Measurements from ENCODE around the gene TST. TPM values are rescaled to one million over a fixed set of nuclear protein-coding genes. Genes with fewer than 3 reads are reported as not detected.
"Not testable (repeated sequence)": the region's sequence is repeated elsewhere in the genome, so short reads cannot be mapped to it uniquely, and the experiment has no call there.

TST gene
- total RNA-seq, 1 experiment from 2014 or later = 45.7 TPM

GRCh38 chr22:37002633-37003032 is 16.6 kb downstream of the TST start:
- no peak for DNase-seq

GRCh38 chr22:37001826-37002225 is 17.4 kb downstream of the TST start:
- DNase-seq = no peak
- Histone ChIP-seq H3K27me3 (ENCODE audit: control insufficient read depth, insufficient read depth, low read length) (no peaks in the 10 kb centered on the region; the same call in 1 of the 2 replicates), H3K4me3 (ENCODE audit: insufficient read depth, low read depth, low read length) (no peak overlapping the region), H3K36me3 (replicated peaks; ENCODE audit: control insufficient read depth, insufficient read depth, low read length) (no peaks in the 10 kb centered on the region)

More at GRCh38 chr22:37002633-37003032, 16.6 kb downstream of the TST start:
- Histone ChIP-seq H3K27me3 (ENCODE audit: control insufficient read depth, insufficient read depth, low read length) (no peaks in the 10 kb centered on the region; the same call in 1 of the 2 replicates), H3K36me3 (replicated peaks; ENCODE audit: control insufficient read depth, insufficient read depth, low read length) (no peaks in the 10 kb centered on the region), H3K4me3 (ENCODE audit: insufficient read depth, low read depth, low read length) (no peak overlapping the region)

- no peaks in the 10 kb centered on the region for H3K27me3 ChIP-seq (ENCODE audit: control insufficient read depth, insufficient read depth, low read length)
- no peak for DNase-seq
- no peaks in the 10 kb centered on the region for H3K36me3 ChIP-seq (replicated peaks; ENCODE audit: control insufficient read depth, insufficient read depth, low read length)
- H3K4me3 ChIP-seq (ENCODE audit: insufficient read depth, low read depth, low read length) = no peak overlapping the region
Measured at GRCh38 chr22:37000676-37001534, 18.3 kb downstream of the TST start.

- Histone ChIP-seq H3K4me3 (ENCODE audit: insufficient read depth, low read depth, low read length) (no peak overlapping the region), H3K27me3 (ENCODE audit: control insufficient read depth, insufficient read depth, low read length) (no peaks in the 10 kb centered on the region), H3K36me3 (replicated peaks; ENCODE audit: control insufficient read depth, insufficient read depth, low read length) (no peaks in the 10 kb centered on the region)
- DNase-seq = peak; percentile 71
Measured at GRCh38 chr22:36999463-36999862, 19.8 kb downstream of the TST start.

- H3K27me3 ChIP-seq (ENCODE audit: control insufficient read depth, insufficient read depth, low read length) = no peaks in the 10 kb centered on the region
- peak; percentile 71 for DNase-seq
- no peak overlapping the region for H3K4me3 ChIP-seq (ENCODE audit: insufficient read depth, low read depth, low read length)
- H3K36me3 ChIP-seq (replicated peaks; ENCODE audit: control insufficient read depth, insufficient read depth, low read length) = no peaks in the 10 kb centered on the region
Measured at GRCh38 chr22:36998620-36999351, 20.5 kb downstream of the TST start.

GRCh38 chr22:36997746-36998145 is 21.5 kb downstream of the TST start:
- DNase-seq = no peak
- H3K36me3 ChIP-seq (replicated peaks; ENCODE audit: control insufficient read depth, insufficient read depth, low read length) = no peaks in the 10 kb centered on the region

GRCh38 chr22:36991206-36991605 is 28.0 kb downstream of the TST start:
- Histone ChIP-seq H3K36me3 (replicated peaks; ENCODE audit: control insufficient read depth, insufficient read depth, low read length) (no peaks in the 10 kb centered on the region), H3K4me3 (ENCODE audit: insufficient read depth, low read depth, low read length) (no peak overlapping the region), H3K27me3 (ENCODE audit: control insufficient read depth, insufficient read depth, low read length) (no peaks in the 10 kb centered on the region; the same call in 1 of the 2 replicates)
- DNase-seq = no peak

More at GRCh38 chr22:36997746-36998145, 21.5 kb downstream of the TST start:
- Histone ChIP-seq H3K4me3 (ENCODE audit: insufficient read depth, low read depth, low read length) (no peak overlapping the region), H3K27me3 (ENCODE audit: control insufficient read depth, insufficient read depth, low read length) (no peaks in the 10 kb centered on the region)

GRCh38 chr22:36990457-36990856 is 28.8 kb downstream of the TST start:
- Histone ChIP-seq H3K27me3 (ENCODE audit: control insufficient read depth, insufficient read depth, low read length) (no peaks in the 10 kb centered on the region; the same call in 1 of the 2 replicates), H3K4me3 (ENCODE audit: insufficient read depth, low read depth, low read length) (no peak overlapping the region), H3K36me3 (replicated peaks; ENCODE audit: control insufficient read depth, insufficient read depth, low read length) (no peaks in the 10 kb centered on the region)
- no peak for DNase-seq

- not testable (repeated sequence) for H3K27me3 ChIP-seq (ENCODE audit: control insufficient read depth, insufficient read depth, low read length); H3K36me3 ChIP-seq (replicated peaks; ENCODE audit: control insufficient read depth, insufficient read depth, low read length); DNase-seq; H3K4me3 ChIP-seq (ENCODE audit: insufficient read depth, low read depth, low read length)
Measured at GRCh38 chr22:36989012-36989411, 30.2 kb downstream of the TST start.

GRCh38 chr22:36988075-36988832 is 31.0 kb downstream of the TST start:
- no peak for DNase-seq
- H3K36me3 ChIP-seq (replicated peaks; ENCODE audit: control insufficient read depth, insufficient read depth, low read length) = no peaks in the 10 kb centered on the region
- H3K4me3 ChIP-seq (ENCODE audit: insufficient read depth, low read depth, low read length) = no peak overlapping the region
- no peaks in the 10 kb centered on the region; the same call in 1 of the 2 replicates for H3K27me3 ChIP-seq (ENCODE audit: control insufficient read depth, insufficient read depth, low read length)

- no peak overlapping the region for H3K4me3 ChIP-seq (ENCODE audit: insufficient read depth, low read depth, low read length)
- no peaks in the 10 kb centered on the region; the same call in 1 of the 2 replicates for H3K27me3 ChIP-seq (ENCODE audit: control insufficient read depth, insufficient read depth, low read length)
- peak; percentile 70 for DNase-seq
- no peaks in the 10 kb centered on the region for H3K36me3 ChIP-seq (replicated peaks; ENCODE audit: control insufficient read depth, insufficient read depth, low read length)
Measured at GRCh38 chr22:36986242-36986821, 32.9 kb downstream of the TST start.

- Histone ChIP-seq H3K4me3 (ENCODE audit: insufficient read depth, low read depth, low read length) (no peak overlapping the region), H3K36me3 (replicated peaks; ENCODE audit: control insufficient read depth, insufficient read depth, low read length) (no peaks in the 10 kb centered on the region), H3K27me3 (ENCODE audit: control insufficient read depth, insufficient read depth, low read length) (no peaks in the 10 kb centered on the region; the same call in 1 of the 2 replicates)
- no peak for DNase-seq
Measured at GRCh38 chr22:36985211-36985889, 33.9 kb downstream of the TST start.

- Histone ChIP-seq H3K4me3 (ENCODE audit: insufficient read depth, low read depth, low read length) (no peak overlapping the region), H3K27me3 (ENCODE audit: control insufficient read depth, insufficient read depth, low read length) (no peaks in the 10 kb centered on the region; the same call in 1 of the 2 replicates), H3K36me3 (replicated peaks; ENCODE audit: control insufficient read depth, insufficient read depth, low read length) (no peaks in the 10 kb centered on the region)
- DNase-seq = no peak
Measured at GRCh38 chr22:36982136-36982535, 37.1 kb downstream of the TST start.
